GM12872 (cell line): Measurements from ENCODE around the gene RIMBP2.

Experiments used
- CTCF ChIP-seq: IDR thresholded peaks from 3 replicates; pipeline ENCODE4 v1.5.1; 2011; ENCODE audit warnings: low read depth, mild to moderate bottlenecking, low read length, moderate library complexity; ENCODE audit not compliant: insufficient read depth

RIMBP2 gene

GRCh38 chr12:130571089-130571488 is 145.0 kb downstream of the RIMBP2 start:
- no peak for TF ChIP-seq CTCF

- TF ChIP-seq CTCF = no peak
These were observed 146.6 kb downstream of the RIMBP2 start for GRCh38 chr12:130569521-130569920.

GRCh38 chr12:130568501-130568900 is 147.6 kb downstream of the RIMBP2 start:
- TF ChIP-seq CTCF = no peak

- no peak for TF ChIP-seq CTCF
These were observed 148.1 kb downstream of the RIMBP2 start for GRCh38 chr12:130568041-130568440.

GRCh38 chr12:130566446-130567155 is 149.5 kb downstream of the RIMBP2 start:
- no peak for TF ChIP-seq CTCF

GRCh38 chr12:130565189-130565588 is 150.9 kb downstream of the RIMBP2 start:
- no peak for TF ChIP-seq CTCF

GRCh38 chr12:130563323-130563722 is 152.8 kb downstream of the RIMBP2 start:
- TF ChIP-seq CTCF = no peak
